Vagina (tissue), 2 donors: ENCODE measurements around the gene DUOXA2. TPM values are rescaled to one million over a fixed set of nuclear protein-coding genes. Genes with fewer than 3 reads are reported as not detected.

ENCODE experiments used
- DNase-seq, 2 donors: peaks; one replicate each; pipeline ENCODE4 v3.0.0-alpha.2; 2017; ENCODE audit errors: extremely low spot score in 2 of 2
- H3K27ac ChIP-seq: fragments of 200-600 bp; sonication (generic); one replicate; pipeline ENCODE4 v1.5.1; 2019
- H3K27me3 ChIP-seq: fragments of 200-600 bp; sonication (generic); one replicate; pipeline ENCODE4 v1.5.1; 2019
- H3K36me3 ChIP-seq, 2 donors: fragments of 200-600 bp; sonication (generic); one replicate each; pipeline ENCODE4 v1.5.1; 2017 to 2019
- H3K4me1 ChIP-seq: fragments of 200-600 bp; sonication (generic); one replicate; pipeline ENCODE4 v1.5.1; 2019
- H3K4me3 ChIP-seq, 2 donors: fragments of 200-600 bp; sonication (generic); 1 replicate in 1 of 2; 2 replicates in 1 of 2; pipeline ENCODE4 v1.5.1; 2016 to 2019
- H3K9me3 ChIP-seq: fragments of 200-600 bp; sonication (generic); one replicate; pipeline ENCODE4 v1.5.1; 2019
- CTCF ChIP-seq, 3 experiments: fragments of 450-650 bp in 2 of 3; fragments of 200-600 bp in 1 of 3; sonication (generic) in 1 of 3; IDR thresholded peaks; one replicate each; pipeline ENCODE4 v1.5.1; 2017 to 2019; ENCODE audit warnings: antibody characterized with exemption in 3 of 3, mild to moderate bottlenecking in 2 of 3, moderate library complexity in 2 of 3
- POLR2A ChIP-seq, 2 donors: fragments of 450-650 bp; IDR thresholded peaks; one replicate each; pipeline ENCODE4 v1.6.1; 2017; ENCODE audit warnings: antibody characterized with exemption in 2 of 2, mild to moderate bottlenecking in 2 of 2, moderate library complexity in 2 of 2
- POLR2AphosphoS5 ChIP-seq, 2 donors: sonication (generic); formaldehyde crosslinking; IDR thresholded peaks; one replicate each; pipeline ENCODE4 v1.9.0; 2017; ENCODE audit warnings: antibody characterized with exemption in 2 of 2, mild to moderate bottlenecking in 2 of 2, low read depth in 1 of 2; ENCODE audit not compliant: insufficient read depth in 1 of 2
- intact Hi-C: fragments of 100-400 bp; cut with DNase I; formaldehyde crosslinking; loops from one replicate; pipeline ENCODE4 v1.15.1; 2023
- total RNA-seq: library from RNA; depleted of rRNA; stranded (reverse); fragments of >200 nt; gene quantifications from one replicate; pipeline ENCODE4 v1.2.3, GENCODE V29; 2016

DUOXA2 gene
- total RNA-seq, 1 donor from 2014 or later: 1.5 TPM

GRCh38 chr15:45121020-45121419 is 6.9 kb downstream of the DUOXA2 start:
- Histone ChIP-seq H3K36me3 (no peaks in the 10 kb centered on the region), H3K27ac (no peak overlapping the region), H3K4me1 (peaks cover 20% of the 10 kb centered on the region), H3K9me3 (no peaks in the 10 kb centered on the region), H3K27me3 (no peaks in the 10 kb centered on the region), H3K4me3 (no peak overlapping the region)
- TF ChIP-seq CTCF (IDR thresholded peaks at IDR 0.05) (no peak), POLR2A (IDR thresholded peaks at IDR 0.05) (no peak), POLR2AphosphoS5 (IDR thresholded peaks at IDR 0.05; ENCODE audit: insufficient read depth in 1 of 2, low read depth in 1 of 2) (no peak)
- intact Hi-C loops: no loop called here
- no peak for DNase-seq

DNA sequence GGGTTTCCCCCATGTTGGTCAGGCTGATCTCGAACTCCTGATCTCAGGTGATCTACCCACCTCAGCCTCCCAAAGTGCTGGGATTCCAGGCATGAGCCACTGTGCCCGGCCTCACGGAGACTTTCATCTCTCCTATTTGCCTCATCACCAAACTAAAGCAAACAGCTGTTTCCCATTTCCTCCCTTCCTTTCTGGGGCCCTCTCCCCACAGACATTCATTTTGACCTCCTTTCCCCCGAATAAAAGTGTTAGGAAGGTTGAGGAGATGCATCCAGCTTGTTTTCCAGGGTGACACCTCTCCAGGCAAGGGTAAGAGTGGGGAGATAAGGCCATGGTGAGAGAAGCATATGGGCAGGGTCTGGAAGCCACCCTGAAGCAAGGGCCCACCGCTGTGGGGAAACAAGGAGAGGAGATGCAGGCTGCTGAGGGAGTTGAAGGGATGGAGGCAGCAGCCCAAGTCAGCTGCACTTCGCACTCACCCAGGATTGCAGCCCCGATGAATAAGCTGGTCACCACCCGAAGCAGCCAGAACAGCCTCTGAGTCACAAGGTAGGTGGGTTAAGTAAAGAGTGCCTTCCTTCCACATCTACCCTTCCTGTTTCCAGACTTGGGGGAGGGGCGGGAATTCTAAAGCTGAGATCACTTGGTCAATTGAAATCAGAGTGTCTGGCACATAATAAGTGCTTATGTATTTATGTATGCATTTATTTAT is 7.7 kb downstream of the DUOXA2 start:
- H3K36me3 ChIP-seq: no peaks in the 10 kb centered on the region

GRCh38 chr15:45122719-45123118 is 8.6 kb downstream of the DUOXA2 start:
- no peaks in the 10 kb centered on the region for H3K9me3 ChIP-seq
- no peak for TF ChIP-seq CTCF (IDR thresholded peaks at IDR 0.05)
- intact Hi-C loops: no loop called here
- no peaks in the 10 kb centered on the region for H3K36me3 ChIP-seq
- DNase-seq: no peak
- peaks cover 4% of the 10 kb centered on the region for H3K4me1 ChIP-seq
- H3K4me3 ChIP-seq: no peak overlapping the region
- no peaks in the 10 kb centered on the region for H3K27me3 ChIP-seq
- H3K27ac ChIP-seq: no peak overlapping the region

More for the DNA sequence above, 7.7 kb downstream of the DUOXA2 start:
- no peak for DNase-seq
- no peaks in the 10 kb centered on the region for H3K27me3 ChIP-seq
- peaks cover 12% of the 10 kb centered on the region for H3K4me1 ChIP-seq
- intact Hi-C loops: no loop called here
- H3K9me3 ChIP-seq: no peaks in the 10 kb centered on the region
- TF ChIP-seq CTCF (IDR thresholded peaks at IDR 0.05) (no peak), POLR2AphosphoS5 (IDR thresholded peaks at IDR 0.05; ENCODE audit: insufficient read depth in 1 of 2, low read depth in 1 of 2) (no peak), POLR2A (IDR thresholded peaks at IDR 0.05) (no peak)
- no peak overlapping the region for H3K27ac ChIP-seq
- H3K4me3 ChIP-seq: no peak overlapping the region

- no peaks in the 10 kb centered on the region for H3K4me1 ChIP-seq
- no peak for DNase-seq
- no peak overlapping the region for H3K4me3 ChIP-seq
- H3K27me3 ChIP-seq: no peaks in the 10 kb centered on the region
- no peak for TF ChIP-seq POLR2A (IDR thresholded peaks at IDR 0.05)
- TF ChIP-seq POLR2AphosphoS5 (IDR thresholded peaks at IDR 0.05; ENCODE audit: insufficient read depth in 1 of 2, low read depth in 1 of 2): no peak
- no peak for TF ChIP-seq CTCF (IDR thresholded peaks at IDR 0.05)
- no peaks in the 10 kb centered on the region for H3K9me3 ChIP-seq
- H3K36me3 ChIP-seq: no peaks in the 10 kb centered on the region
- intact Hi-C loops: no loop called here
- no peak overlapping the region for H3K27ac ChIP-seq
Observed at GRCh38 chr15:45123397-45123796, 9.3 kb downstream of the DUOXA2 start.

GRCh38 chr15:45126535-45127158 is 12.5 kb downstream of the DUOXA2 start:
- DNase-seq: no peak
- Histone ChIP-seq H3K9me3 (no peaks in the 10 kb centered on the region), H3K36me3 (no peaks in the 10 kb centered on the region), H3K27me3 (no peaks in the 10 kb centered on the region), H3K4me1 (peaks cover 10% of the 10 kb centered on the region), H3K4me3 (no peak overlapping the region), H3K27ac (no peak overlapping the region)
- intact Hi-C loops: no loop called here
- TF ChIP-seq POLR2AphosphoS5 (IDR thresholded peaks at IDR 0.05; ENCODE audit: insufficient read depth in 1 of 2, low read depth in 1 of 2): no peak
- TF ChIP-seq POLR2A (IDR thresholded peaks at IDR 0.05): no peak
- TF ChIP-seq CTCF (IDR thresholded peaks at IDR 0.05): no peak
